Left colon (tissue), 2 donors: Measurements from ENCODE around the gene ZNF319. TPM values are rescaled to one million over a fixed set of nuclear protein-coding genes. Genes with fewer than 3 reads are reported as not detected.

Experiments used
- ATAC-seq: fragments of 200-7000 bp; cut with Tn5 transposase; one replicate; pipeline ENCODE4 v1.9.1; 2020; ENCODE audit warnings: mild to moderate bottlenecking, moderate library complexity
- DNase-seq, 2 donors: peaks; one replicate each; pipeline ENCODE4 v3.0.0-alpha.2; 2020
- intact Hi-C, 2 donors: fragments of 100-400 bp; cut with DNase I in 1 of 2; cut with micrococcal nuclease in 1 of 2; formaldehyde crosslinking; loops; one replicate each; pipeline versions ENCODE4 v1.11.2 to v1.14.0; 2022; cut with DNase I, micrococcal nuclease
- total RNA-seq, 2 donors: library from RNA; stranded (reverse); fragmentation: NEBNext Ultra II Directional; extraction: Animal tissue kit (Norgen Biotek cat#: 25700); gene quantifications; one replicate each; pipeline ENCODE4 v1.2.1, GENCODE V29; 2021
- donor health status: DM: no; HTN: no; CAD: no.
- donor health status: DM: yes; HTN: yes; CAD: no.

The ZNF319 gene
- total RNA-seq, 2 donors from 2014 or later: 5.0 to 7.9 TPM

DNA sequence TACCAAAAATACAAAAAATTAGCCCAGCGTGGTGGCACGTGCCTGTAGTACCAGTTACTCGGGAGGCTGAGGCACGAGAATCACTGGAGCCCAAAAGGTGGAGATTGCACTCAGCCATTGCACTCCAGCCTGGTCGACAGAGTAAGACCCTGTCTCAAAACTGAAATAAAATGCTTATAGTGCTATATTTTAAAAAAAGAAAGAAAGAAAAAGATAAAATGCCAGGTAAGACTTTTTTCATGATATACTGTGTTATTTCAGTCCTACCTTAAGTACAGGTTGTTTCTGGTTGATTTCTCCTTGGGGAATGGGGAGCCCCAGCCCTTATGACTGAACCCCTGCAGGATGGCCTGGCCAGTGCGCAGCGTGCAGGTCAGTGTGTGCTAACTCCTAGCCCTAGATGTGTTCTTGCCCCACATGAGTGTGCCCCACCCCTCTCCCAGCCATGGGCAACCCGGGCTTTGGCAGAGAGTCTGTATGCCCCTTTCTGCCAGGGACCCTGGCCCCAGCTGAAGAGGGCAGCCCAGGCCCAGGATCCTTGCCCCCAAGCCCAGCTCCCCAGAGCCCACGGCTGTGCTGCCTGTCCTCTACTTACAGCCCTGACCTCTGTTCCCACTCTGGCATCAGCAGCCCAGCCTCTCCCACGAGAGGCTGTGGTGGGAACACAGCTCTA lies 30.9 kb downstream of the ZNF319 start:
- no peak for DNase-seq
- intact Hi-C loops: no loop called here
- ATAC-seq: no peak

DNA sequence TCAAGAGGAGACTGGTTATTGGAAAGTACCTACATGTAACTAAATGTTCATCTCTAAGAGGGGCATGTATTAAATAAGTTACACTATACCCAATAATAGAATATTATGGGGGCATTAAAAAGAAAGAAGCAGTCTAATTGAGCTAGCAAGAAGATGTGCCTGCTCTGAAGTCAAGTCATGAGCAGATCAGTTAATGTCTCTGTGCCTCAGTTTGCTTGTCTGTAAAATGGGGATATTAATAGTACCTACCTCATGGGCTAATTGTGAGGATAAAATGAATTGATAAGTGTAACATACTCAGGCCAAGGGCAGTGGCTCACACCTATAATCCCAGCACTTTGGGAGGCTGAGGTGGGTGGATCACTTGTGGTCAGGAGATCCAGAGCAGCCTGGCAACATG lies 32.6 kb downstream of the ZNF319 start:
- intact Hi-C loops: no loop called here
- no peak for DNase-seq
- no peak for ATAC-seq

DNA sequence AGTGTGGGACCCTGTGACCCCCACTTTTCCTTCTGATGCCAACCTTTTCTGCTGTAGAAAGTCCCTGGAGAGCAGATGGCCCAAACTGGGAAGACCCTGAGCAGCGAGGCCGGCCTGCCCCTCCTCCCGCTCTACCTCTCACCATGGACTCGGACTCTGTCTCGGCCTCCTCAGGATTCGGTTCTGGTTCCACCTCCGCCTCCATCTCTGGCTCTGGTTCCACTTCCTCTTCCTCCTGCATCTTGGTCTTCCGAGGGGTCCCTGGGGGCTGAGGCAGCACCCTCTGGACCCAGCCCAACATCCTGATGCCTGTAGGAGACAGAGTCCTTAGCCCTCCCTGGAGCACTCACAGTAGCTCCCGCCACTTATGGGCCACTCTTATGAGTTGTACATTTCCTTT lies 33.5 kb downstream of the ZNF319 start:
- no peak for ATAC-seq
- intact Hi-C loops: no loop called here
- DNase-seq: no peak

DNA sequence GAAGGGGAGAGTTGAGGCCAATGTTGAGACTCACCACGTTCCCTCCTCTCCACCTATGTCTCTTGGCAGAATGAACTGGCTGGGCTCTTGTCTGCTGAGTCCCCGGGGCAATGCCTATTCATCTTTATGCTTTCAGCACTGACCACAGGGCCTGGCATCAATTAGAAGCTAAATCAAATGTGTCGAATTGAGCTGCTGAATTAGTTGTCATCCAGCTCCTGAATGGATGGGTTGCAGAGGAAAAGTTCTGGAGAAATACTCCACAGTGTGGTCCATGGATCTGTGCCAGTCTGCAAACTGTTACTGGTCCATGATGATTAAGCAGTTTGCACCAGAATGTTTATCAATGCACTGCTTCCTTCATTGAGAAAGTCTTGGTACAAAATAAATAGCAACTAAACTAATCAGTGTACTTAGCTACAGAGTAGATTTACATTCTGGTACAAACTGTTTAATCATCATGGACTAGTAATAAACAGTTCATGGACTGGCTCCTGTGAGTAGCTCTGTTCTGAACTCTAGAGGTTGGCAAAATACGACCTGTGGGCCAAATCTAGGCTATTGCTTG lies 34.2 kb downstream of the ZNF319 start:
- ATAC-seq (no peak), DNase-seq (no peak)

DNA sequence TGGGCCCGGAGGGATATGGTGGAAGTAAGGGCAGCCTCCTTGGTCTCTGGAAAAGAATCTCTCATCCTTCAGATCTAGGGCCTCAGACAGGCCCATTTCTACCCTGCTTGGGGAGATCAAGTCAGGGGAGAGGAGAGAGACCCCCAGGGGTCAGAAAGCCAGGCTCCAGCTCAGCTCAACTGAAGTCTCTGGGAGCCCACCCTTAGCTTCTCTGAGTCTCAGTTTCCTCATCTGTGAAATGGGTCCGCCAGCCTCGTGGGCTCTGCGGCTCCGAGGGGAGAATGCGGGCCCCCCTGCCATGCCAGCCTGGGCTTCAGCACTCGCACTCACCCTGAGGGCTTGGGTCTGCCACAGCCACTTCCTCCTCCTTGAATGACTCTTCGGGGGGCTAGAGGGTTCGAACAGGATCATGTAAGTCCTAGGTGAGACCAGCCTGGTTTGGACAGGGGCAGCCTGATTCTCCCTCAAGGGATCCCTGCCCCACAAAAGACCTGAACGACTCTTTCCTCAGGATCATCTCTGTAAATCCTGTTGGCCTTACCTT lies 36.2 kb downstream of the ZNF319 start:
- no peak for ATAC-seq
- intact Hi-C loops: no loop called here
- DNase-seq: no peak

More for the DNA sequence above, 34.2 kb downstream of the ZNF319 start:
- intact Hi-C loops: no loop called here

DNA sequence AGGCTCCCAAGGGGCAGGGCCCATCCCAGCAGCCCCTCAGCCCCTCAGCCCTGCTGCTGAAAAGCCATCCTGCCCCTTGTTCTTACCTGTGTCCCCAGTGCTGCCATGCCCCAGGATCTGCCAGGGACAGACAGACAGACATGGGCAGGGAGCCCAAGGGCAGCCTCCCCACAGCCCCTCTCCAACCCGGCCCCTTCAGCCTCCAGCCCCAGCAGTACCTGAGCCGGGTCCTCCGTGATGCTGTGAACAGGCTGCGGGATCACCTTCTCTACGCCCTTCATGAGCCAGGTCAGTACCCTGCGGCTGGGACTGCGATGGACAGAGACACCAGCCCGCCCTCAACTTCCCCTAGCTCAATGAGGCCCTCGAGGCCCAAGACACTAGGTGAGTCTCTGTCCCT lies 37.7 kb downstream of the ZNF319 start:
- intact Hi-C loops: no loop called here
- no peak for DNase-seq
- no peak for ATAC-seq

DNA sequence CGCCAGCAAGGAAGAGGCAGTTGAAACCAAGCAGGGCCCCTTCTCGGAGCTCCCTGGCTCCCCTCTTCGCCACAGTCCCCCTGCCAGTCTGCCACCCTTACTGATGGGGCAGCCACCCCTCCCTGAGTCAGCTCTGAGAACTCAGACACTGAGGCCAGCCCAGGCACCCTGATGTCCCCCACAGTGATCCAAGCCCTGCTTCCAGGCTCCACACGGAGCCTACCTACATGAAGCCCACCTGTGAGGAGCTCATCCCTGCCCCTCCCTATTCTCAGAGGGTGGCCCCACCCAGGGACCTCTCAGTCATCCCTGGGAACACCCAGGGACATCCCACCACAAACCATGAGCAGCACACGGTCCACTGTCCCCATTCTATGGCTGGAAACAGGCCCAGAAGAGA lies 38.4 kb downstream of the ZNF319 start:
- ATAC-seq (no peak), DNase-seq (no peak)
- intact Hi-C loops: no loop called here

DNA sequence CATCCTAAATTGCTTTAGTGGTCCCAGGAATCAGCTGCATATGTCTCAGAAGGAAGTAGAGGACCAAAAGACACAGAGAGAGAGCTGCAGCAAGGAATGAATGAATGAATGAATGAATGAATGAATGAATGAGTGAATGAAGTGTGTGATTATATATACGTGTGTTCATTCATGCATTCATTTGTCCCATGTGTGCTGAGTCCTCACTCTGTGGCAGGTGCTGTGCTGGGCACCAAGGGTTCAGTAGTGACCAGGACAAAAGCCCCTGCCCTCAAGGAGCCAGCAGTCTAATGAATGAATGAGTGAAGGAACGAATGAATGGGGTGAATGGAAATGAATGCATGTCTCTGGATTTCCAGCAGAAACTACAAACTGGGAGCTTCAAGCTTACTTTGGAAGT lies 38.9 kb downstream of the ZNF319 start:
- ATAC-seq (no peak), DNase-seq (no peak)
- intact Hi-C loops: no loop called here

DNA sequence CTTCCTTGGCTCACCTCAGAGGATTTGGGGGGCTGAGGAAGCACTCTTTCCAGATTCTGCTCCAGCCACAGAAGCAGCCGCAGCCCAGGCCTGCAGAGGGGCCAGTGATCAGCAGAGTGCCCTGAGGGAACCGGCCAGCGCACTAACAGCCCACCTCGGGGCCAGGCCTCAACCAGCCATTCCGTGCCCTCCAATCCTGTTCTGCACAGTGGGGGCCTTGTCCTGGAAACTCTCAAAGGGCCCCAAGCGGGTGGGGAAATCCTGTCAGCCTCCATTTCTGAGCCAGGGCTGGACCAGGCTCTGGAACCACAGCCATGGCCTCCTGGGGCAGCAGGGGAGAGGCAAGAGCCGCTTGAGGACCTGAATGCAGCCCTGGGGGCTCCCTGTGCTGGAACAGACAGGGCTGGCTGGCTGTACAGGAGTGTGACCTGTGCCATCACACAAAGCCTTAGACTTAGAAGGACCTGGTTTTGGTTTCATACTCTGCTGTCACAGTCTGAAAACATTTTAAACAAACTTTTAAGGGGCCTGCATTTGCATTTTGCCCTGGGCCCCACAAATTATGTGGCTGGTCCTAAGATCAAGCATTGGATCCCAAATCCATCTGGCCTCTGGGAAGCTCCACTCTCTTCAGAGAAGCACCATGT lies 39.5 kb downstream of the ZNF319 start:
- no peak for ATAC-seq
- DNase-seq: no peak
- intact Hi-C loops: no loop called here

DNA sequence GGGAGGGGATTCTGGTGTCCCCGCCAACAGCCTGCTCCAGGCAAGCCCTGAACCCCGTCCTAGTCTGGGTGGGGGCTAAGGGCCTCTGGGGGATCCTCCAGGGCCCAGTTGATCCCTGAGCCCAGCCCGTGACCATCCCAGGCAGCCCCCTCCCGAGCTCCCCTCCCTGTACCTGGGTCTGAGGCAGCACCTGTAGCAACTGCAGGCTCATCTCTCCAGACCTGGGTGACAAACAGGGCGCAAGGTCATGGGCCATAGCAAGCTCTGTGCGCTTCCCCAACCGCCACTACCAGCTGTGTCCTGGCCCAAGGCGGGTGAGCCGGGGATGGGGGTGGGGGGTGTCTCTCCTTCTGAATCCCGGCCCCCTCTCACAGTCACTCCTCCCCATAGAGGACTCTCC lies 40.2 kb downstream of the ZNF319 start:
- intact Hi-C loops: no loop called here
- no peak for DNase-seq
- no peak for ATAC-seq

DNA sequence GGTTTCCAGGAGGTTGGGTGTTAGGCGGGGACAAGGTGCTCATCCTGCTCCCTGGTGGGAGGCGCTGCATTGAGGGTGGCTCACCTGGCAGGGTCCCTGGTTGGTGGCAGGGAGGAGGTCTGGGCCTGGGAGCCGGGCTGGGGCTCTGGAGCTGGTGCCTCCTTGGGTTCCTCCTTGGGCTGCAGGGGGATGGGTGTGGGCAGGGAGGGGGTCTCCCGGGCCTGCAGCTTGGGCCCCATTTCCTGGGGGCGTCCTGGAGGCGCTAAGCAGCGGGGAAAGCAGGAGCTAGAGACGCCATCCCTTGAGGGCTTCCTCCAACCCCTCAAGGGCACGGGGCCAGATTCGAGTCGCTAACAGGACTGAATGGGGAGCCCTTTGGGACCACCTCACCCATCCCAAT lies 40.7 kb downstream of the ZNF319 start:
- no peak for DNase-seq
- intact Hi-C loops: no loop called here
- ATAC-seq: no peak

DNA sequence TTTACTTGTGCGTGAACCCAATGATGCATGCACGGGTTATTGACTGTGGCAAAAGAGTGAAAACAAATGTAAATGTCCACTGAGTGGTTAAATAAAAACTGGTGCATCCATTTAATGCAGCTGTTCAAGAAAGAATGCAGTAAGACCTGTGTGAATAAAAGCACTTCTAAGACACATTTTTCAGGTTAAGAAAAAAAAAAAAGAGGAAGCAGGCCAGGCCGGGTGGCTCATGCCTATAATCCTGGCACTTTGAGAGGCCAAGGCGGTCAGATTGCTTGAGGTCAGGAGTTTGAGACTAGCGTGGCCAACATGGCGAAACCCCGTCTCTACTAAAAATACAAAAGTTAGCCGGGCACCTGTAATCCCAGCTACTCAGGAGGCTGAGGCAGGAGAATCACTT lies 41.4 kb downstream of the ZNF319 start:
- ATAC-seq: no peak
- intact Hi-C loops: no loop called here
- no peak for DNase-seq

DNA sequence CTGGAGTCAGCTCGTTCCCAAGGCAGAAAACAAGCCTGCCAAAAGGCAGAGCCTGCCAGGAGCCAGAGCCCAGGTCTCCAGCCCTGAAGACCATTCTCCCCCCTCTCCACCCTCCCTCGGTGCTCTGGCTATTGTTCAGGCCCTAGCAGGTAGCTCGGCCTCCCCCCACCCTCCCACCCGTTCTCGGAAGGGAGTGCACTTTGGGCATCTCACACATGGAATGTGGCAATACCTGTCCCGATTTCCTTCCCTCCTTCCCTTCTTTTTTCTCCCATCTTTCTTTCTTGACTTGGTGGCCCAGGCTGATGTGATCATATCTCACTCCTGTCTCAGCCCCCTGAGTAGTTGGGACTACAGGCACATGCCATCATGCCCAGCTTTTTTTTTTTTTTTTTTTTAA lies 41.9 kb downstream of the ZNF319 start:
- ATAC-seq (no peak), DNase-seq (no peak)
- intact Hi-C loops: no loop called here

DNA sequence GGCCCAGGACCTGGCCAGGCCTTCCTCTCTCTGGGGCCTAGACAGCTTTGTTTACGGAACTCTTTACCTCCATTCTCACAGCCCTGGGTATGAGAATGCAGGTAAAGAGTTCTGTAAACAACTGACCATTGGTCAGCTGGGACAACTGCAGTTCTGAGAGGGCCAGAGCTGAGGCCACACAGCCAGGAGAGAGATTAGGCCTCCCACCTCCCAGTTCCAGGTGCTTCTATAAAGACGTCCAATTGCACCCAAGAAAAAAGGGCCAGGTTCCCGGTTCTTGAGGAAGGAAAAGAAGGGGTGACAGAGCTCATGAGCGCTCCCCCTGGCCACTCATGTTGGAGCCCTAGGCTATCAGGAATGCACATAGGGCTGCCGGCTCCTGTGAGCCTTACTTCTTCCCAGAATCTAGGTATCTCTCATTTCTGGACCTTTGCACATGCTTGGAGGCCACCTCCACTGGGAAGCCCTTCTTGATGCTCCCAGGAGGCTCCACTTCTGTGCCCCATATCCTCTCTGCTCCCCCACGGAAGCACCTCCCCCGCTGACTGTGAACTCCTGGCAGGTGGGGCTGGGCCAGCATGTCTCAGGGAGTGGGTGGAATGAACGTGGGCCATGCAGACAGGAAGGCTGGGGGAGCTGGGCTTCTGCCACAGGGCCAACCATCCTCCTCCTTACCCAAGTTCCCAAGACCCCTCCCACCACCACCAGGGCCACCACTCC lies 42.6 kb downstream of the ZNF319 start:
- ATAC-seq: no peak
- intact Hi-C loops: no loop called here

DNA sequence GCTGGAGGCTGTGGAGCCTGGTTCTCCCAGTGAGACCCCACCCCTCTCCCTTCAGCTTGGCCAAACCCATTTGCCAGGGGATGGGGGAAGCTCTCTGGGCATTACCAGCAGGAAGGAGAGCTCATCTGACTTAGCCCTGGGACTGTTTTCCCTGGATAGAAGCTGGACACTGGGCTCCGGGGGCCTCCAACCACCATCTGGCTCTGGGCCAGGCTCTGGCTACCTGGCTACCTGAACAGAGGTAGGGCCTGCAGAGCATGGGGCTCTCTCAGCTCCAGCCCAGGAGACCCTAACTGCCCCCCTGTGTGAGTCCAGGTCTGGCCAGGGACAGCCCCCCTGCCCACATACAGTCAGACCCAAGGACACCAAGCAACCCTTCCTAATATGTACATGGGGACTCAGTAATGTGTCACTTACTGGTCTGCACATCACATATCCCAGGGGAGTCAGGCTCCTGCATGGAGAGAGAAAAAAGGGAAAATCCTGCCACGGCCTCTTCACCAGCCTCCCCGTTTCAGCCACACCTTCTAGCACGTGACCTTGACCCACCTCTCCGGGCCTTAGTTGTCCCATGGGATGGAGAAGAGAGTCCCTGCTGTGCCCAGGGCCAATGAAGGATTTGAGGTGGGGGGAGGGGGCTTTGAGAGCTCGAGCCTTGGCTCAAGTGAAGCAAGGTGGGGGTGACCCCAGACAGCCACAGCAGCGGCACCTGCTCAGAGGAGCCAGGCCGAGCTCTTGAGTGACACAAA lies 43.4 kb downstream of the ZNF319 start:
- ATAC-seq (no peak), DNase-seq (no peak)
- intact Hi-C loops: no loop called here

More for the DNA sequence above, 42.6 kb downstream of the ZNF319 start:
- DNase-seq: no peak

DNA sequence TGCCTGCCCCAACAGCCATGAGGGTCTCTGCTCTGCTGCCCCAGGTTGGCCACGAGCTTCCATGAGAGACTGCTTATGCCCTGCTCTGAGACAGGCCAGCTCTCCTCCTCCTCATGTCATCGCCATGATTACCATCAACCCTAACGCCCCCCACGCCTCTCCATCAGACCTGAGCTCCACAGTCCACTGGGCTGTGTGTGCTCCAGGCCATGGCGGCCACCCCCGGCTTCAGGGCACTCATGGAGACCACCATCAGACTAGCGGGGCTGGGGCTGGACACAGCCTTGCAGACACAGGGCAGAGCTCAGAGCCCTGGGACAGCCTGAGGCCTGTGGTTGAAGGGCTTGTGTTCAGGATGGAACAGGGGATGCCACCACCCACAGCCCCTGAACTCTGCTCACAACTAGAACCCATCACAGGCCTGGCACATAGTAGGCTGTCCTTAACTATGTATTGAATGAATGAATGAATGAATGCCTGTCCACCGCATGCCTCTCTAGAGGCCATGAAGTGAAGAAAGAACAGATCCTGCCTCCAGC lies 44.1 kb downstream of the ZNF319 start:
- intact Hi-C loops: no loop called here
- DNase-seq (no peak), ATAC-seq (no peak)

DNA sequence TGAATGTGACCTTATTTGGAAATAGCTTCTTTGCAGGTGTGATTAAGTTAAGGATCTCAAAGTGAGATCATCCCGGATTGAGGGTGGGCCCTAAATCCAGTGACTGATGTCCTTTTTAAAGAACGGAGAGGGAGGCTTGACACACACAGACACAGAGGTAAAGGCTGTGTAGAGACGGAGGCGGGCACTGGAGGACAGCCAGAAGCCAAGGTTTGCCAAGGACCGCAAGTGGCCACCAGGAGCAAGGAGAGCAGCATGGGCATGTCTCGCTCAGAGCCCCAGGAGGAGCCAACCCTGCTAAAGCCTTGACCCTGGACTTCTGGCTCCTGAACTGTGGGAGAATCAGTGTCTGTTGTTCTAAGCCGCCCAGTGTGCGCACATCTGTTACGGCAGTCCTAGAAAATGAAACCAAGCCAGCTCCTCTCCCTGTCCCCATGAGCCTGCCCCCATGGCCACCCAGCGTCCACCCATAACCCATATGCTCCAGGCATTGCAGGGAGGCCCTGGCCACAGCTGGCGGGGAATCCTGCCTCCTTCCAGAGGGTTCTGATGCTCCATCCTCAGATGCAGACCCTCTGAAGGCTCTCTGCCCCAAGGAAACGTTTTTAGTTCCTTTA lies 44.8 kb downstream of the ZNF319 start:
- intact Hi-C loops: no loop called here
- DNase-seq (no peak), ATAC-seq (no peak)

DNA sequence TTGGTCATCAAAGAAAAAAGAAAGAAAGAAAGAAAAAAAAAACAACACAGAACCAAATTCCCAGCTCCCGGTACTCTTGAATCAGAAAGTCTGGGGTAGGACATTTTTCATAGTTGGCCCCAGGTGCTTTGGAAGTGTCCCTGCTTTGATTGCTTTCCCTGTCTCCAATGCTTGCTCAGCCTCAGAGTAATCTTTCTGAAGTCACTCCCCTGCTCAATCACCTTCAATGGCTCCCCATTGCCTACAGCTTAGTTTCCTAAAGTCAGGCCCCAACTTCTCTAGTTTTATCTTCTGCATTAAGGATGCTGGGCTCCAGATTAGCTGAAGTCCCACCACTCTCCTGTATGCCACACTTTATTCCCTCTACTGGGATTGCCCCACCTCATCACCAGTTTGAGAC lies 46.6 kb downstream of the ZNF319 start:
- intact Hi-C loops: no loop called here
- DNase-seq (no peak), ATAC-seq (no peak)
